GM12878 (cell line): ENCODE data around the gene PCARE.

Source experiments
- ATF7 ChIP-seq: fragments of 450-650 bp; IDR thresholded peaks from 2 replicates; pipeline ENCODE4 v1.6.1; 2016; ENCODE audit warnings: low read depth, mild to moderate bottlenecking
- BHLHE40 ChIP-seq, 2 experiments: fragments of 450-650 bp in 1 of 2; IDR thresholded peaks; 2 replicates each; pipeline ENCODE4 v1.6.1; 2011 to 2017; ENCODE audit warnings: low read depth in 2 of 2, borderline replicate concordance in 1 of 2, improper control_type of control experiment in 1 of 2, low read length in 1 of 2, mild to moderate bottlenecking in 1 of 2
- EP300 ChIP-seq, 2 experiments: fragments of 150-350 bp in 1 of 2; IDR thresholded peaks; 2 replicates each; pipeline ENCODE4 v1.6.1; 2011 to 2012; ENCODE audit warnings: low read depth in 2 of 2, low read length in 2 of 2, borderline replicate concordance in 1 of 2, improper control_type of control experiment in 1 of 2, inconsistent platforms in 1 of 2; ENCODE audit not compliant: control insufficient read depth in 1 of 2
- EZH2 ChIP-seq: IDR thresholded peaks from 2 replicates; pipeline ENCODE4 v1.6.1; 2012; ENCODE audit warnings: low read depth, mild to moderate bottlenecking, control low read depth, inconsistent platforms, low read length, borderline replicate concordance; ENCODE audit not compliant: control insufficient read depth
- GABPA ChIP-seq: IDR thresholded peaks from 2 replicates; pipeline ENCODE4 v1.6.1; 2014; ENCODE audit warnings: antibody characterized with exemption, low read depth, mild to moderate bottlenecking, inconsistent platforms
- SP1 ChIP-seq: IDR thresholded peaks from one replicate; pipeline ENCODE4 v1.6.1; 2011; ENCODE audit warnings: low read depth, low read length
- TCF7 ChIP-seq: IDR thresholded peaks from 2 replicates; pipeline ENCODE4 v1.6.1; 2014; ENCODE audit warnings: antibody characterized with exemption, borderline replicate concordance
- TF ChIP-seq, protein P1 (sequence below), 3 experiments: IDR thresholded peaks in 2 of 3; conservative IDR thresholded peaks in 1 of 3; 2 replicates each; pipeline ENCODE4 v1.5.1; 2011; ENCODE audit warnings: low read depth in 3 of 3, low read length in 3 of 3, mild to moderate bottlenecking in 3 of 3, control low read depth in 2 of 3, moderate library complexity in 2 of 3, inconsistent platforms in 1 of 3, mixed read lengths in 1 of 3; ENCODE audit not compliant: control insufficient read depth in 2 of 3, insufficient read depth in 1 of 3; ENCODE audit errors: extremely low read depth in 1 of 3
- TF ChIP-seq, protein P2 (sequence below): fragments of 450-650 bp; conservative IDR thresholded peaks from 2 replicates; pipeline ENCODE4 v1.6.1; 2017; ENCODE audit warnings: mild to moderate bottlenecking, moderate library complexity

DNA sequence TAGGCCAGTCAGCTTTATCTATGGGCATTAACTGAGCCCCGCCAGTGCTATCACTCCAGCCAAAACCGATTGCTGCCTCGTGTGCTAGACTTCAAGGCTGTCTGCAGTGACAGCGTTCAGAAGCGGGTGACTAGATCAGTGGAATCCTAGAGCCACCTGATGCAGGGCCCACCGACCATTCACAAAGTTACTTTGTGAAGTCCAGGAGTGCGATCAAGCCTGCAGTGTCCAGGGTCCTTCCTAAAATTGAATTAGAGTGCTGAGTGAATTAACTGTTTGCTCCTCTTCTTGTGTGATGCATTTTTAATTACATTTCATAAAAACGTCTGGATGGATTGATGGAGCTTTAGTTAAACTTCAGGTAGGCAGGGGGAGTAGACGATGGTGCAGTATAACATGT is 13.9 kb downstream of the PCARE start:
- TF ChIP-seq GABPA (no peak), EZH2 (no peak), ATF7 (no peak), TCF7 (no peak), SP1 (no peak), EP300 (IDR thresholded peaks at IDR 0.05; ENCODE audit: borderline replicate concordance in 1 of 2, control insufficient read depth in 1 of 2, low read depth in 2 of 2, low read length in 2 of 2) (no peak), BHLHE40 (IDR thresholded peaks at IDR 0.05; ENCODE audit: borderline replicate concordance in 1 of 2, low read depth in 2 of 2, low read length in 1 of 2) (no peak)
- TF ChIP-seq, protein P1, sequence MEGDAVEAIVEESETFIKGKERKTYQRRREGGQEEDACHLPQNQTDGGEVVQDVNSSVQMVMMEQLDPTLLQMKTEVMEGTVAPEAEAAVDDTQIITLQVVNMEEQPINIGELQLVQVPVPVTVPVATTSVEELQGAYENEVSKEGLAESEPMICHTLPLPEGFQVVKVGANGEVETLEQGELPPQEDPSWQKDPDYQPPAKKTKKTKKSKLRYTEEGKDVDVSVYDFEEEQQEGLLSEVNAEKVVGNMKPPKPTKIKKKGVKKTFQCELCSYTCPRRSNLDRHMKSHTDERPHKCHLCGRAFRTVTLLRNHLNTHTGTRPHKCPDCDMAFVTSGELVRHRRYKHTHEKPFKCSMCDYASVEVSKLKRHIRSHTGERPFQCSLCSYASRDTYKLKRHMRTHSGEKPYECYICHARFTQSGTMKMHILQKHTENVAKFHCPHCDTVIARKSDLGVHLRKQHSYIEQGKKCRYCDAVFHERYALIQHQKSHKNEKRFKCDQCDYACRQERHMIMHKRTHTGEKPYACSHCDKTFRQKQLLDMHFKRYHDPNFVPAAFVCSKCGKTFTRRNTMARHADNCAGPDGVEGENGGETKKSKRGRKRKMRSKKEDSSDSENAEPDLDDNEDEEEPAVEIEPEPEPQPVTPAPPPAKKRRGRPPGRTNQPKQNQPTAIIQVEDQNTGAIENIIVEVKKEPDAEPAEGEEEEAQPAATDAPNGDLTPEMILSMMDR (IDR thresholded peaks at IDR 0.05 in 2 of 3, conservative IDR thresholded peaks at IDR 0.05 in 1 of 3; ENCODE audit: control insufficient read depth in 2 of 3, extremely low read depth in 1 of 3, insufficient read depth in 1 of 3, low read depth in 3 of 3, low read length in 3 of 3): no peak
- TF ChIP-seq, protein P2, sequence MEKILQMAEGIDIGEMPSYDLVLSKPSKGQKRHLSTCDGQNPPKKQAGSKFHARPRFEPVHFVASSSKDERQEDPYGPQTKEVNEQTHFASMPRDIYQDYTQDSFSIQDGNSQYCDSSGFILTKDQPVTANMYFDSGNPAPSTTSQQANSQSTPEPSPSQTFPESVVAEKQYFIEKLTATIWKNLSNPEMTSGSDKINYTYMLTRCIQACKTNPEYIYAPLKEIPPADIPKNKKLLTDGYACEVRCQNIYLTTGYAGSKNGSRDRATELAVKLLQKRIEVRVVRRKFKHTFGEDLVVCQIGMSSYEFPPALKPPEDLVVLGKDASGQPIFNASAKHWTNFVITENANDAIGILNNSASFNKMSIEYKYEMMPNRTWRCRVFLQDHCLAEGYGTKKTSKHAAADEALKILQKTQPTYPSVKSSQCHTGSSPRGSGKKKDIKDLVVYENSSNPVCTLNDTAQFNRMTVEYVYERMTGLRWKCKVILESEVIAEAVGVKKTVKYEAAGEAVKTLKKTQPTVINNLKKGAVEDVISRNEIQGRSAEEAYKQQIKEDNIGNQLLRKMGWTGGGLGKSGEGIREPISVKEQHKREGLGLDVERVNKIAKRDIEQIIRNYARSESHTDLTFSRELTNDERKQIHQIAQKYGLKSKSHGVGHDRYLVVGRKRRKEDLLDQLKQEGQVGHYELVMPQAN: no peak
